GM10266 (cell line): ENCODE measurements around the gene FGF4.
"Not testable (repeated sequence)": the region's sequence is repeated elsewhere in the genome, so short reads cannot be mapped to it uniquely, and the experiment has no call there.

Source experiments
- DNase-seq: peaks from one replicate; pipeline ENCODE4 v3.0.0; 2012; ENCODE audit errors: extremely low spot score
- CTCF ChIP-seq: IDR thresholded peaks from 2 replicates; pipeline ENCODE4 v1.5.1; 2012; ENCODE audit warnings: mild to moderate bottlenecking, low read depth; ENCODE audit not compliant: control insufficient read depth, insufficient read depth; ENCODE audit errors: missing control alignments

The FGF4 gene

DNA sequence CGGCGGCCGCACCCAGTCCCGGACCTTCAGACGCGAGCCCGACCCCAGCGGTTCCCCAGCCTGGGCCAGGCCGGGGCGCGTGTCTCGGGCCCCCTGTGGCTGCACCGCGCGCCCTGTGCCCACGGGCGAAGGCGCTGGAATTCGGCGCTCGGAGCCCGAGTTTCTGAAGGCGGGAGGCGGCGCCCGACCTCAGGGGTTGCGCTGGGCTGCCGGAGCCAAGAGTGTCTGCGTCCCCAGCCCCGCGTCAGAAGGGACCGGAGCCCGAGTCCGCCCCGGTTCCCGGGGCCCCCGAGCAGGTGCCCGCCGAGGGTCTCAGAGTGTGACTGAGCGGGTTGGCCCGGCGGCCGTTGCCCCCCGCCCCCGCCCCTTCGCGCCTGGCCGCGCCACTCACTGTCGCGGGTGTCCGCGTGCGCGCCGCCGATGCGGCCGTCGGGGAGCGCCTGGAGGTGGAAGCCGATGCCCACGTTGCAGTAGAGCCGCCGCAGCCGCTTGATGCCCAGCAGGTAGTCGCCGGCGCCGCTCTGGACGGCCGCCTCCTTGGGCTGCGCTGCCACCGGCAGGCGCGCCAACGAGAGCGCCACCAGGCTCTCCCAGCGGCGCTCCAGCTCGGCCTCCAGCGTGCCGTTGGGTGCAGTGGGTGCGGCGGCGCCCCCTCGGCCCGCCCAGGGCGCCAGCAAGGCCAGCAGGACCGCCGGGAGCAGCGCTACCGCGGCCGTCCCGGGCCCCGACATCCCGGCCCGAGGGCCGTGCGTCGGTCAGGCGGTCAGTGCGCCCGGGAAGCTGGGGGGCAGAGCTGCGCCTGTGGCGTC is 583 bp downstream of the FGF4 start:
- DNase-seq = no peak
- TF ChIP-seq CTCF = no peak

DNA sequence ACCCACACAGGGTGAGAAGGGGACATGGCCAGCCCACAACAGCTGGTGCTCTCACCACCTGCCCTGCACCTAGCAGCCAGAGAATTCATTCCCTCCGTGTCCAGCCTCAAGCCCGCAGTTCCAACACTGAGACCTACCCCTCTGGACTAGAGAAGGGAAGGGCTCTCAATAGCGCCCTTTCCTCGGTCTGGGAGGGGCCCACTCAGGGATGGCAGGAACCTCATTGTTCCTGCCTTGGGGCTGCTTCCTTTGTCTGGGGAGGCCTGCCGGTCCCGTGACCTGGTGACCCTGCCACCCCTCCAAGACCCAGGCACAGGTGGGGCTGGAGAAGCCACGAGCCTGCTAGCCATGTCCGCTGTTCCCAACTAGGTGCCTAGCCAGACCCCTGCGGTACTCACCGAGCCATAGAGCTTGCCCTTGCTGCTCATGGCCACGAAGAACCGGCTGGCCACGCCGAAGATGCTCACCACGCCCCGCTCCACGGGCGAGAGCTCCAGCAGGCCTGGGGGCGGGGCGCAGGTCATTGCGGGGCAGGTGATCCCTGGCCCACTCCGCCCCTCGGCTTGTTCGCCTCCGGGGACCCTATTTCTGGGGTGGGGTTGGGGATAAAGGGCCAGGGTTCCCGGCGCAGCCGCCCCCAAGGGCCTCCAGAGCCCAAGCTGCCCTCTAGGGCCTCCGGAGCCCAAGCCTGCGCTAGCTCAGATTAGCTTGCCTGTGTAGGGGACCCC is 1.4 kb downstream of the FGF4 start:
- no peak for DNase-seq
- TF ChIP-seq CTCF = no peak

GRCh38 chr11:69771466-69771865 is 3.7 kb downstream of the FGF4 start:
- no peak for DNase-seq
- TF ChIP-seq CTCF = no peak

- no peak for TF ChIP-seq CTCF
- no peak for DNase-seq
Observed at GRCh38 chr11:69770540-69770939, 4.6 kb downstream of the FGF4 start.

- TF ChIP-seq CTCF = no peak
Observed at GRCh38 chr11:69765498-69765995, 9.6 kb downstream of the FGF4 start.

DNA sequence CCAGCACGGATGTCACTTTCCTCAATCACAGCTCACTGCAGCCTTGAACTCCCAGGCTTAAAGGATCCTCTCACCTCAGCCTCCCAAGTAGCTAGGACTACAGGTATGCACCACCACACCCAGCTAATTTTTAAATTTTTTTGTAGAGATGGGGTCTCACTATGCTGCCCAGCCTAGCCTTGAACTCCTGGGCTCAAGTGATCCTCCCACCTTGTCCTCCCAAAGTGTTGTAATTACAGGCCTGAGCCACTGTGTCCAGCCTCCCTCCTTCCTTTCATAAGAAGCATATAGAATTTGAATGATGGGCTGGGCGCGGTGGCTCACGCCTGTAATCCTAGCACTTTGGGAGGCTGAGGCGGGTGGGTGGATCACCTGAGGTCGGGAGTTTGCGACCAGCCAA is 10.2 kb downstream of the FGF4 start:
- DNase-seq = not testable (repeated sequence)

More at GRCh38 chr11:69765498-69765995, 9.6 kb downstream of the FGF4 start:
- DNase-seq = no peak

GRCh38 chr11:69760319-69760718 is 14.8 kb downstream of the FGF4 start:
- DNase-seq = no peak

More at GRCh38 chr11:69760319-69760718, 14.8 kb downstream of the FGF4 start:
- no peak for TF ChIP-seq CTCF
